Posterior vena cava (tissue), 2 donors: ENCODE data around the gene SCUBE1. TPM values are rescaled to one million over a fixed set of nuclear protein-coding genes. Genes with fewer than 3 reads are reported as not detected.

Experiments used
- DNase-seq: peaks from one replicate; pipeline ENCODE4 v3.0.0-alpha.2; 2020; ENCODE audit warnings: low spot score
- intact Hi-C, 2 donors: fragments of 100-400 bp; cut with DNase I; formaldehyde crosslinking; loops; one replicate each; pipeline versions ENCODE4 v1.14.1 to v1.14.2; 2022 to 2023
- total RNA-seq, 2 donors: library from RNA; stranded (reverse); fragmentation: NEBNext Ultra II Directional; extraction: Animal tissue kit (Norgen Biotek cat#: 25700); gene quantifications; one replicate each; pipeline ENCODE4 v1.2.1, GENCODE V29; 2021
- donor health status: DM: yes; HTN: yes; CAD: no.
- donor health status: DM: yes; HTN: yes; CAD: no.

Gene SCUBE1
- total RNA-seq, 2 donors from 2014 or later = 0.79 to 1.1 TPM

DNA sequence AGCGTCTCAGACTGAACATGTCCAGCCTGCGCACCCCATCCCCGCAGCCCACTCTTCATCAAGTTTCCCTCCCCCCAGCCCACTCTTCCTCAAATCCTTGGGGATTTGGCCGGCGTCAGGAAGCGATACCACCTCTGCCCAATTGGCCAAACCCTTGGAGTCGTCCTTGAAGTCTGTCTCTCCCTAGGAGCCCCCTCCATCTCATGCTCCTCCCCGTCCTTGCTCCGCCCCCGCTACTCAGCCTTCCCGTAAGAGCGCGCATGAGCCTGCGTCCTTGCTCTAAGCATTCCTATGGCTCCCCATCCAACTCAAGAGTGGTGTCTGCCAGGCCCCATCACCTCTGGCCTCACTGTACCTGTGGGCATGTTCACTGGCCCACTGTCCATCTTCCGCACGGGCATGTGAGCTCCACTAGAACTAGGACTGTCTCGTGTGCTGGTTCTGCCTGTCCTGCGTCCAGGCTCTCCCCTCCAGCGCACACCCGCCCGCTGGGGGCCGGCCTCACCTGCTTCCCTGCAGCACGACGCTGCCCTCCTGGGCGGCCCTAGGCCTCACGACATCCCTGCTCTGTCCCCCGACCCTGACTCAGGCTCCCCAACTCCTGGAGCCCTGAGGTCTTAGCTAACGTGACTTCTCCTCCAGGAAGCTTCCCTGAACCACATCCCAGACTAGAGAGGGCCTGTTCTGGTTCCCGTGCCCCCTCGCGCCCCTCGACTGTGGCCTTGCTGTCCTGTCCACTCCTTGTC is 125.7 kb downstream of the SCUBE1 start:
- intact Hi-C loops = no loop called here
- DNase-seq = no peak

DNA sequence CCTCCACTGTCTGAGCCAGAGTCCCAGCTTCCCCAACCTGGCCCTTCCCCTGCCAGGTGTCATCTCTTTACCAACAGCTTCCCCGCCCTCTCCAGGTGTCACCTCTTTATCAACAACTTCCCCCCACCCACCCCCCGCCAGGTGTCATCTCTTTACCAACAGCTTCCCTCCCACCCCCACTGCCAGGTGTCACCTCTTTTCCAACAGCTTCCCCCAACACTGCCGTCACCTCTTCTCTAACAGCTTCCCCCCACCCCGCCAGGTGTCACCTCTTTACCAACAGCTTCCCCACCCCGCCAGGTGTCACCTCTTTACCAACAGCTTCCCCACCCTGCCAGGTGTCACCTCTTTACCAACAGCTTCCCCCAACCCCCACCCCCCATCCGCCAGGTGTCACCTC is 126.4 kb downstream of the SCUBE1 start:
- DNase-seq = no peak
- intact Hi-C loops = no loop called here

DNA sequence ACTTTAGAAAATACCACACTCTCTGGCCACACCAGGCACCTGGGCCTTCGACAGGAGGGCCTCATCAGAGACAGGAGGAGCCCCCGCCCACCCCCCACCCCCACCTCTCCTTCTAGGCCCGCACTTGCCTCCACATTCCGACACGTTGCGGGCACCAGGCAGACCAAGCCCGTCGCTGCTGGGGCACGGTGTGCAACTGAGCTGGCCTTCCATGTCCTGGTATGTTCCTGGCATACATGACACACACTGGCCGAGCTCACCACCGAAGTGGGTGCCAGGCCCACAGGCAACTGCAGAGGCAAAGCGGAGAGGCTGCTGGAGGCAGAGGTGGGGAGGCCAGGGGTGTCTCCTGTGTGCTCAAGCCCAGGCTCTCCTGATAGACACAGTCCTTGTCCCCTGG is 129.2 kb downstream of the SCUBE1 start:
- intact Hi-C loops = no loop called here

DNA sequence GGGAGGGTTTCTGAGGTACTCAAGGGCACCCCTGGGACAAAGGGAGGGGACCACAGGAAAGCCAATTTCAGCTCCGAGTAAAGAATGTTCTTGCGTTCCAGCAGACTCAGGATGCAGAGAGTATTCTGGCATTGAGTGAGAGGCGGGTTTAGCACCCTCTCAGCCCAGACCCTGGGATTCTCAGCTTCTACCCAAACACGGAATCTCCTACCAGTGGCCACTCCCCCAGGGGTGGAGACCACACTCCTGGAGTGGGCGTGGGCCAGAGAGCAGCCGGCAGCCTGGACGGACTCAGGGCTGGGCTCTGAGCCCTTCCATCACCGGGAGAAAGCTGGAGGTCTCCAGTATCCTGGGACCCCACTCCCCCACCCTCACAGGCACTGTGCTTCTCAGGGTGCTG is 130.1 kb downstream of the SCUBE1 start:
- intact Hi-C loops = no loop called here
- no peak for DNase-seq

More for the DNA sequence above, 129.2 kb downstream of the SCUBE1 start:
- no peak for DNase-seq

DNA sequence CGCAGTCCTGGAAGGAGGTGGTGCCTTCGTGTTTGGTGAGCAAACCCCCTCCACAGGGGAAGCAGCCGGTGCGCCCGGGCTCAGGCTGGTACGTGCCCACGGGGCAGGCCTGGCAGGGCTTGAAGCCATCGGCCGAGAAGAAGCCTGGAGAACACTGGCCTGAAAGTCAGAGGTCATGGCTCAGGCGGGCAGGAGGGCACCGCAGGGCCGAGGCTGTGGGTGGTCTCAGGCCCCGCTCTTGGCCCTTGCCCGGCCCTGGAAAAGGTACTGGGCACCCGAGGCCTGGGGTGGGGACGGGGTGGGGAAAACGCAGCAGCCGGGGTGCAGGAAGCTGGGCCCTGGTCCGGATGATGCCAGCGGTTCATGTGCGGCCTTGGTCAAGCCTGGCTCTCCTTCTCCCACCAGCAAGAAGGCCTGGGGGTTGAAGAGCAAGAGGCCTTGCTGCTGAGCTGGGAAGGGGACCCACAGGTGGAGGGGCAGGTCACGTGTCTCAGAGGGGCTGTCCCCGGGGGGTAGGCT is 130.7 kb downstream of the SCUBE1 start:
- intact Hi-C loops = no loop called here
- no peak for DNase-seq

DNA sequence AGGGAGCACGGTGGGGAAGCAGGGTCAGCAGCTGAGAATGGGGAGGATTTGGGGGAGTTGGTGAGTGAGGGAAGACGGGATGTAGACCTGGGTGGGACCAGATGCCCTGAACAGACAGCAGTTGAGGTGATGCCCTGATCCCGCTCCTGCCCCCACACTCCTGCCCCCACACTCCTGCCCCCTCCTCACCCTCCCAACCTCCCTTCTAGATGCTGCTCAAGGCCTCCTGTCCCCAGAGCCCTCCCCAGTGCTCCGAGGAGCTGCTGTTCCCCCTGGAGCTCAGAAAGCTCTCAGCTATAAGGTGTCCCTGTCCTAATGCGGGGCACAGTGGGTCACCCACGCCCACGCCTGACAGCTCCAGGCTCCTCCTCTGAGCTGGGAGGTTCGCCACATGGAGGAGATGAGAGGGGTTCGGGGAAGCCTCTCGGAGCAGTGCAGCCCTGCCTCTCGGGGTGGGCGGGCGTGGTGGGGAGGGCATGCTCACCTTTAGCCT is 131.2 kb downstream of the SCUBE1 start:
- intact Hi-C loops = no loop called here
- no peak for DNase-seq

DNA sequence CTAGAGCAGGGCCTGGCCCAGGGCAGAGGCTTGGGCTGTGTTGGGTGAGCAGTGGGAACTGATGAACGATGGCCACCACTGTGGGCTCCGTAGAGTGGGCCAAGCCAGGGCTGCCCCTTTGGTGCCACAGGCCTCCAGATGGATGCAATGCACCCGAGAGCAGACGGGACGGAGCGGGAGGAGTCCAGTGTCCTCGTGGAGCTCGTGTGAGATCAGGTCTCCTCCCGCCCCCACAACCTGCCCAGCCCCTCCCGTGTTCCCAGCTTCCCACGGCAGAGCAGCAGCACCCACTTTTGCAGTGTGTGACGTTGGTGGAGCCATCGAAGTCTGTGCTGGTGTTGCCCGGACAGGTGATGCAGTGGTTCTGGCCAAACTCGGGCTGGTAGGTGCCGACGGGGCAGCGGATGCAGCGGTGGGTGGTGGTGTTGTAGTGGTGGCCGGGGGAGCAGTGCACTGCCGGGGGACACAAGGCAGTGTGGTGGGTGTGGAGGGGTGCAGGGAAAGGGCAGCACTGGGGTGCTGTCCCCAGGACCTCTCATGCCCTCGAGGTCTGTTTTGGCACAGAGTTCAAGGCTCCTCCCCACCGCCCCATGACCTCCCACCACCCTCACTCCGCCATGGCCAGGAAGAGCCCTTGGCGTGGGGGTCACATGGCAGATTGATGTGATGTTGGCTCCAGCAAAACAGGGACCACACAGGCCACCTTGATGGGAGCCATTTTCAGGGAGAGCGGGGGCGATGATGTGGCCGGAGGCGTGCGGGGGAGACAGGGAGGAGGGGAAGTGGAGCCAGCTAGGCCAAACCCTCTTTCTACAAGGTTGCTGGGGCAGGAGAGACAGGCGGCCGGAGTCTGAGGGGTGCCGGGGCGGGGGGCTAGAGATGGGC is 132.3 kb downstream of the SCUBE1 start:
- intact Hi-C loops = no loop called here
- no peak for DNase-seq

DNA sequence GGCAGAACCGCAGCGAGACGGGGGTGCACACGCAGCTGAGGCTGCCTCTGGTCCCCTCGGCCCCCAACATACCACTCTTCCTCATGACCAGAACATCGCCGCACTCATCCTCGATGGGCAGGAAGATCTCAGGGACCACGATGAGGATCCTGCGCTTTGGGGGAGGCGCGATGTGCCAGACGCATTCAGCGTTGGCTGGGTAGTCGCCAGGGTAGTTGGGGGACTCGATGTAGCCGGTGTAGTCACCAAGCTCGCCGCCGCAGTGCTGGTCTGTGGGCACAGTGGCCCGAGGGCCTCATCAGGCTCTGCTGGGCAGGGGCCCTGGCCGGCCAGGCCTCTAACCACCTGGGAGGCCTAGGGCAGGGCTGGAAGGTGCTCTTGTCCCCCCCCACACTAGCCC is 133.2 kb downstream of the SCUBE1 start:
- intact Hi-C loops = no loop called here
- no peak for DNase-seq

DNA sequence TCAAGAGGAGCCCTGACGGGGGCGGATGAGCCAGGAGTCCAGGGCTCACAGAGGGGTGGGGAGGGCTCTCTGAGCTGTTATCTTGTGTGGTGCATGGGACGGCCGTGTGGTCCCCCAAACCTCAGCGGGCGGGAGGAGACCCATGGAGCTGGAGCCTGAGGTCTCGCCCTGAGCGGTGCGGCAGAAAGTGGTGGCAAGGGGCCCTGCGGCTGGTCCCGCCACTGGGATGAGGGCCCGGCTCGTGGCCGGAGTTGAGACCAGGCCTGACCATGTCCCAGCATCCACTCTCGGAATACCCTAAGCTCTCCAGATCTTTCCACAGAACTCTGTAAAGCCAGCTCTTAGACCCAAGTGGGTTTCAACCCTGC is 133.7 kb downstream of the SCUBE1 start:
- DNase-seq = no peak
- intact Hi-C loops = no loop called here

DNA sequence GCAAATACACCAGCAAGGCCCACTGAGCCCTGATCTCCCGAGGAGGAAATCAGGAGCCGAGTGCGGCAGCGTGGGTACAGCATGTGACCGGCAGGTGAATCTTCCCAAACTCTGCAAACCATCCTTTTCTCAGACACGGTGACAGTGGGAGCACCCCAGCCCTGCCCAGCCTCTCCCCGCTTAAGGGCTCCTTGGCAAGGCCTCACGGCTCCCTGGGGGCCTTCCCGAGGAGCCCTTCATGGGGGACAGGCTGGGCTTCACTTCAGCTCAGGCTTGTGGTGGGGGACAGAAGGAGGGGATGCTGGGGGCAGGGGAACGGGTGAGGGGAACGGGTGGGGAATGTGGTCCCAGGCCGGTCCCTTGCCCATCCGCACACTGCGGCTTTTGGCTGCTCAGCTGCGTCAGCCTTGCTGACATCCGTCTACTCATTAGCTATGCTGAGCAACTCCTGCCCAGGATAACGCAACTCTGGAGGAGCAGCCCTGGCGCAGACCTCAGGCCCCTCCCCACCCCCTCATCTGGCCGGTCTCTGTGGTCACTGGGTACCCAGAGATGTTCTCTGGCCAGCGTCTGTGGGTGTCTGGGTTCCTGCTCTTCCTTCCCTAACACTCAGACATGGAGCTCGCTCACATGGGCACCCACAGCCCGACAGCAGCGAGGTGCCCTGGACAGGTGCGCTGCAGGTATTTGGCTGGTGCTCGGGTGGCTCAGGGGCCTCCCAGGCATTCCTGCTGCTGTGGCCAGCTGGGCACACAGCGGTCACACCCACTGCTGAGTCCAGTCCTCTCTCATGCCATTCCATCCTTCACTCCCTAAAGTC is 134.3 kb downstream of the SCUBE1 start:
- intact Hi-C loops = no loop called here
- DNase-seq = no peak

DNA sequence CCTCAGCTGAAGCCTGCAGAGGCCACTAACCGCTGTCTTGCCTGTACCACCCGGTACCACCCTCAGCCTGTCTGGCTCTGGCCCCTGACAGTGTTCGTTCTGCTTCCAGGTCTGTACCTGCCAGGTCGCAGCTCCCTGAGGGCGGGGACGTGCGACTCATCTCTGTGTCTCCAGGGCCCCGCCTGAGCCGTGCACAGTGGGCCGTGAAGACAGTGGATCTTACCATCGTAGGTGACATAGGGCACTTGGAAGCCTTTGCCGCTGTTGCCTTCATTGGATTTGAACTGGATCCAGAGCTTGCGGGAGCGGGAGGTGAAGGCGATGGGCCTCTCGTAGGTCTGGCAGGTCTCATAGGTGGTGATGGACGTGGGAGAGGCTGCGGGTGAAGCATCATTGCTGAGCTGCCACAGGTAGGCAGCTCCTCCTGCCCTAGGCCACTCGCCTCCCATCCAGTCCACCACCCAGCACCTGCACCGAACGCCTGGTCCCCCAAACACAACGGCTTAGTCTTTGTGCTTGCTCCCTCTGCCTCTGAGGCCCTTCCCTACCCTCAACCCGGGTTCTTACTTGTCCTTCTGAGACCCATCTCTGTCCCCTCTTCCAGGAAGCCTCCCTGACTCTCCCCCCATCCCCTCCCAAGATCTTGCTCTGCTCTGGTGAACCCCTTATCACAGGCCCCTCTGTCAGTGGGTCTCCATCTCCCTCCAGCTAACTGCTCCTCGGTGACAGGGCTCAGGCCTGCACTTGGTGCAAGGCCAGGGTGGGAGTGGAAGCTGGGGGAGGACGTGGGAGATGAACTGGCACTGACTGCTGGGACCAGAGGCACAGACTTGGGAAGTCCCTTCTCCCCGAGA is 135.1 kb downstream of the SCUBE1 start:
- DNase-seq = no peak

DNA sequence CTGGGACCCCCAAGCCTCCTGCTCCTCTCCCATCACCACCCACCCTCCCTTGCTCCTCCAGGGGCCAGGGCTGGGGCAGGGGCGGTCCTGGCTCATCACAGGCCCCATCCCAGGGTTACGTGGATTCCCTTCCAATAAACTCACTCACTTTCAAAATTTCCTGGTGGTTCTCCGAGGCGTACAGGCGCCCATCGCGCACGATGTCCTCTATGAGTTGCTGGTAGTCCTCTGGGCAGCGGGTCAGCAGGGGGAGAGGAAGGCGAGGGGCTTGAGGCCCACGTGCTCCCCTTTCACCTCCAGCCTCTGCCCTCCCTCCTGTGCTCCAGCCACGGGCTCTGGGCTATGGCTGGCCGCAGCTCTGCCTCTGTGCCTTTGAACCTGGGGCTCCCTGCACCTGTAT is 135.8 kb downstream of the SCUBE1 start:
- no peak for DNase-seq
- intact Hi-C loops = no loop called here

More for the DNA sequence above, 135.1 kb downstream of the SCUBE1 start:
- intact Hi-C loops = no loop called here

DNA sequence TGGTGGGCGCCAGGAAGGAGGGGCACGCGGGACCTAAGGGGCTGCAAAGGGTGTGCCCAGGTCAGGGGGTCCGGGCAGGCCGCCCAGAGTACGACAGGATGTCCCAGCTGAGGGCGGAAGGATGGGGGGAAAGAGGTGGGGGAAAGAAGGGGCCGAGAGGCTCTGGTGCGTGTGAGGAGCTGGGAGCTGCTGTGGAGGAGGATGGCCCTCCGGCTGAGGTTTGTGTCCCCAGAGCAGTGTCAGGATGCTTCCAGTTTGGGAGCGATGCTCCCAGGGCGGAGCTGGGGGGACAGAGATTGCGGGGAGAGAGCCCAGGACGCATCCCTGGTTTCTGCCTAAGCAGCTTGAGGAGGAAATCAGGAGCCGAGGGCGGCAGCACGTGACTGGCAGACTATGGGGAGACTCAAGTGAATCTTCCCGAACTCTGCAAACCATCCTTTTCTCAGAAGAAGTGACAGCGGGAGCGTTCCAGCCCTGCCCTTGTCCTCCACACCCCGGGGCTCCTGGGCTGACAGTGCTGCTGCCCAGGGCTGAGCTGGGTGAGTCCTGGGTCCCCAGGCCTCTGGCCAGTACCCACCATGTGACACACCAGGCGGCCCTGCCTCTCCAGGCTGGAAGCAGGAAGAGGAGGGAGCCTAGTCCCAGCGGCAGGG is 136.5 kb downstream of the SCUBE1 start:
- no peak for DNase-seq
- intact Hi-C loops = no loop called here

DNA sequence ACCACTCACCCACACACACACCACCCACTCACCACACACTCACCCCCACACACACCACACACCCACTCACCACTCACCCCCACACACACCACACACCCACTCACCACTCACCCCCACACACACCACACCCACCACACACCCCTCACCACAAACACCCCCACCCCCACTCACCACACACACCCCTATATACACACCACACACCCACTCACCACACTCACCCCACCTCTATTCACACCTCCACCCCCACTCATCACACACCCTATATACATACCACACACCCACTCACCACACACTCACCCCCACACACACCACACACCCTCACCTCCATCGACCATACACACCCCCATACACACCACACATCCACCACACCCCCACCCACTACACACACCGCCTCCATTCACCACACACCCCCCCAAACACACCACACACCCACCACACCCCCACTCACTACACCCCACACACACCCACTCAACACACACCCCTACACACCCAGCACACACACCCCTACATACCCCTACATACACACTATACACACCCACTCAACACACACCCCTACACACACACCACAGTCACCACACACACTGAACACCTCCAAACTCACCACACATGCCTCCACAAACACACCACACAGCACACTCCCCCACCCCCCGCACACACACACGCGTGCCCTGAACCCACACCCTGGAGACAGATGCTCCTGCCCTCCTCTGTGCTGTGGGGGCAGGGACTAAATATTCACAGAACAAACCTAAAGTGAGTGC is 137.2 kb downstream of the SCUBE1 start:
- intact Hi-C loops = no loop called here
- DNase-seq = no peak

DNA sequence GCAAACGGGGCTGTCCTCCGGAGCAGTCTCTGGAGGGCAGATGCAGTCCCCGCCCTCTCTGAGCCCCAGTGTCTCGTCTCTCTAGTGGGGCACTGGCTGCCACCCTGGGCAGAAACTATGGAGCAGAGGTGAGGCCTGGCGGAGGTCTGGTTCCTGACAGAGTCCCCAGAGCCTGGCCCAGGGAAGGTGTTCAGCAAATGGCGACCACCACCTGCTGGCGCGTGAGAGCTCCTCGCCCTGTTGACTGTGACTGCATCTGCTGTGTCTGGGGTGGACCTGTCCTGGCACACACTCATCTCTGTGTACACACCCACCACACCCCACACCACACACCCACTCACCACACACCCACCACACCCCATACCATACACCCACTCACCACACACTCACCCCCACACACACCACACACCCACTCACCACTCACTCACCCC is 137.9 kb downstream of the SCUBE1 start:
- intact Hi-C loops = no loop called here
- DNase-seq = no peak

DNA sequence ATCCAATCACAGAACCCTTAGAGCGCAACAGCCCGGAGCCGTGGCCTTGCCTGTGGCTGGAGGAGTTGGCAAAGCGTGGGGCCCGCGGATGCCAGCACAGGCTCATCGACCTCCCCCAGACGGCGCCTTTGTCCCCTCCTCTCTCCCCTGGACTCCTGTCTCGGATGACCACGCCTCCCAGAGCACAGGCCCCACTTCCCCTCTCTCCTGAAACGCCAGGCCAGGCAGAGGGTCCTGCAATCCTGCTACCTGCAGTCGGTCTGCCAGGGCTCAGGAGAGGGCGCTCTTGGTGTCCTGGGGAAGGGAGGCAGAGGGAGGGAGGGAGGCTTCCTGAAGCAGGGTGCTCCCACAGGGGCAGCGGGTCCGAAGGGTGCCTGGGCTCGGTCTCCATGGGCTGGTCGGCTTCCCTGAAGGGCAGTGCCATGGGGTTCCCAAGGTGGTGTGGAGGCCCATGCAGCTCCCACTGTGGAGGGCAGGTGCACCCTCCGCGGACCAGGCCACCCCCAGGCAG is 139.6 kb downstream of the SCUBE1 start:
- no peak for DNase-seq
- intact Hi-C loops = no loop called here

DNA sequence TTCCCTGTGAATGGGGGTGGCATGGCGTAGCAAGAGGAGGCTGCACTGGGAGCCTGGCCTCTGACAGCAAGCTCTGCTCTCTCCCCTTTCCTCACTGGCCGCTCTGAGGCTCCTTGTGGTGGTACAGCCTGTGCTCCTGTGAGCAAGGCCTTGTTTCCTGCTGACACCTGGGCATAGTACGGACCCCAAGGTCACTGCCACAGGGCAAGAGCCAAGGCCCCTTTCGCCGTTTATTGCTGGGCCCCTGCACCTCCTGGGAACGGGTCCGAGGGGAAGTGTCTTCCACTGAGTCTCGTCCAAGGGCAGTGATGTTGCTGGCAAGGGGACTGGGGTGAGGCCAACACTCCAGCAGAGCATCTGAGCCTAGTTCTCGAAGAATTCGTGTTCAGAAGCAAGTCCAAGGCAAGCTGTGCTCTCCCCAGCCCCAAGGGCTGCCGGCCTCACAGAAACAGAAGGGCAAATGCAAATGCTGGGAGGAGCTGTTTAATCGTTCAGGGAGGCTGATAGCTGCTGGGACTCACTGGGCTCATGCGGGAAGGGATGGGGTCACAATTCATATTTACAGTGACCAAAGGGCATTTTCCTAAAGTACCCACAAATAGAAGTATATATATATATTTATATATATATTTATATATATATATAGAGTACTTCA is 140.3 kb downstream of the SCUBE1 start:
- no peak for DNase-seq
- intact Hi-C loops = no loop called here
